Calu3 (cell line): ENCODE results near the gene CACNA1D. TPM values are rescaled to one million over a fixed set of nuclear protein-coding genes. Genes with fewer than 3 reads are reported as not detected.

Experiments used
- BruUV-seq: library from RNA; stranded (reverse); fragments of 400-500 nt; replicated peaks from 2 replicates; lab custom pipeline; 2021; lab: Mats Ljungman, UMichigan
- CTCF ChIA-PET: fragments of 300-600 bp; sonication (Branson Sonifier 250); formaldehyde crosslinking; loops from one replicate; lab custom pipeline; 2022; ENCODE audit warnings: antibody characterized with exemption; lab: Charles Lee
- DNase-seq: peaks from one replicate; pipeline ENCODE4 v3.0.0; 2022
- H3K27ac Mint-ChIP-seq: one replicate; pipeline ENCODE4 v1.8.0; 2022; ENCODE audit warnings: mixed read lengths; ENCODE audit not compliant: unreplicated experiment
- H3K27me3 Mint-ChIP-seq: one replicate; pipeline ENCODE4 v1.8.0; 2022; ENCODE audit warnings: mixed read lengths; ENCODE audit not compliant: unreplicated experiment
- H3K36me3 Mint-ChIP-seq: one replicate; pipeline ENCODE4 v1.8.0; 2022; ENCODE audit warnings: mild to moderate bottlenecking, moderate library complexity, mixed read lengths; ENCODE audit not compliant: insufficient read depth, unreplicated experiment
- H3K4me1 Mint-ChIP-seq: one replicate; pipeline ENCODE4 v1.8.0; 2022; ENCODE audit warnings: mild to moderate bottlenecking, low read depth, mixed read lengths; ENCODE audit not compliant: unreplicated experiment
- H3K4me3 Mint-ChIP-seq: one replicate; pipeline ENCODE4 v1.8.0; 2022; ENCODE audit warnings: mild to moderate bottlenecking, low read depth, moderate library complexity, mixed read lengths; ENCODE audit not compliant: unreplicated experiment
- H3K9me3 Mint-ChIP-seq: one replicate; pipeline ENCODE4 v1.8.0; 2022; ENCODE audit warnings: low read depth, mixed read lengths; ENCODE audit not compliant: unreplicated experiment
- CTCF ChIP-seq: fragments of 200-600 bp; IDR thresholded peaks from one replicate; pipeline ENCODE4 v1.8.0; 2022; ENCODE audit warnings: antibody characterized with exemption; ENCODE audit not compliant: unreplicated experiment
- intact Hi-C: fragments of 100-400 bp; cut with micrococcal nuclease; formaldehyde crosslinking; loops from one replicate; pipeline ENCODE4 v1.10.0; 2022; ENCODE audit not compliant: unreplicated experiment
- total RNA-seq: library from RNA; stranded (reverse); gene quantifications from 2 replicates; pipeline ENCODE4 v1.2.3, GENCODE V29; 2022

CACNA1D gene
- total RNA-seq, 1 experiment from 2014 or later: 48.3 TPM

GRCh38 chr3:53749448-53749847 lies 255.0 kb downstream of the CACNA1D start:
- Mint-ChIP-seq H3K27me3 (no peaks in the 10 kb centered on the region), H3K9me3 (no peaks in the 10 kb centered on the region), H3K27ac (no peak overlapping the region), H3K36me3 (peaks cover 21% of the 10 kb centered on the region), H3K4me3 (no peak overlapping the region), H3K4me1 (no peaks in the 10 kb centered on the region)
- no peak for TF ChIP-seq CTCF
- intact Hi-C loops: no loop called here
- DNase-seq: no peak
- no TSS peak for BruUV-seq
- CTCF ChIA-PET: no interaction called here

GRCh38 chr3:53750253-53751210 lies 256.1 kb downstream of the CACNA1D start:
- TF ChIP-seq CTCF: no peak
- intact Hi-C loops: no loop called here
- no peak for DNase-seq
- H3K36me3 Mint-ChIP-seq: peaks cover 21% of the 10 kb centered on the region
- H3K4me1 Mint-ChIP-seq: no peaks in the 10 kb centered on the region
- CTCF ChIA-PET: no interaction called here
- no peak overlapping the region for H3K27ac Mint-ChIP-seq
- no peaks in the 10 kb centered on the region for H3K9me3 Mint-ChIP-seq
- H3K4me3 Mint-ChIP-seq: no peak overlapping the region
- no TSS peak for BruUV-seq
- no peaks in the 10 kb centered on the region for H3K27me3 Mint-ChIP-seq

- Mint-ChIP-seq H3K9me3 (no peaks in the 10 kb centered on the region), H3K4me1 (no peaks in the 10 kb centered on the region), H3K27me3 (no peaks in the 10 kb centered on the region), H3K4me3 (no peak overlapping the region), H3K36me3 (peaks cover 18% of the 10 kb centered on the region), H3K27ac (no peak overlapping the region)
- intact Hi-C loops: no loop called here
- CTCF ChIA-PET: no interaction called here
- no TSS peak for BruUV-seq
- DNase-seq: no peak
- no peak for TF ChIP-seq CTCF
These were observed 259.2 kb downstream of the CACNA1D start for GRCh38 chr3:53753518-53754183.

DNA sequence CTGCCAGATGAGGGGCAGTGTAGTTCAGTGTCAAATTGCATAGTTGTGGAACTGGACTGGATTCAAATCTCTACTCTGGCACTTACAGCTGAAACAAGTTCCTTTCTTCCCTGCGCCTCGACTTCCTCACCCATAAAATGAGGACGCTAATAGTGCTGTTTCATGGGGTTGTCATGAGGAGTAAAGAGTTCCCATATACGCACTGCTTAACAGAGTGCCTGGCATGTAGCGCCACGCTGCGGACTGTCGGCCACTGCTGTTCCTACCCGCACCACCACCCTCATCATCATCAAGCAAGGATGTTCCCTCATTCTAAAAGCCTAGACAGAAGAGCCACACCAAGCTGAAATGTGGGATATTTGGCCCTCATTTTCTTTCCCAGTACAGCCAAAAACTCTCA lies 259.9 kb downstream of the CACNA1D start:
- no peak overlapping the region for H3K27ac Mint-ChIP-seq
- H3K27me3 Mint-ChIP-seq: no peaks in the 10 kb centered on the region
- H3K4me1 Mint-ChIP-seq: no peaks in the 10 kb centered on the region

More for the DNA sequence above, 259.9 kb downstream of the CACNA1D start:
- Mint-ChIP-seq H3K9me3 (no peaks in the 10 kb centered on the region), H3K36me3 (peaks cover 13% of the 10 kb centered on the region), H3K4me3 (no peak overlapping the region)
- CTCF ChIA-PET: no interaction called here
- intact Hi-C loops: no loop called here
- no TSS peak for BruUV-seq
- DNase-seq: no peak
- TF ChIP-seq CTCF: no peak
